Fibroblast of lung (primary cell): ENCODE measurements around the gene RAPH1. TPM values are rescaled to one million over a fixed set of nuclear protein-coding genes. Genes with fewer than 3 reads are reported as not detected.

Source experiments
- DNase-seq, 2 donors: peaks; one replicate each; pipeline versions ENCODE4 v3.0.0 to v3.0.0-alpha.2; 2010; ENCODE audit warnings: low read depth in 2 of 2
- H2AFZ ChIP-seq: 2 replicates; pipeline ENCODE4 v1.5.1; 2012; ENCODE audit warnings: low read length, control low read depth, inconsistent platforms
- H3K27ac ChIP-seq: 2 replicates; pipeline ENCODE4 v1.5.1; 2011; ENCODE audit warnings: low read length, control low read depth; ENCODE audit not compliant: insufficient read depth
- H3K27me3 ChIP-seq: 2 replicates; pipeline ENCODE4 v1.5.1; 2011; ENCODE audit warnings: mild to moderate bottlenecking, low read length; ENCODE audit not compliant: control insufficient read depth, insufficient read depth
- H3K36me3 ChIP-seq: 2 replicates; pipeline ENCODE4 v1.5.1; 2011; ENCODE audit warnings: low read length; ENCODE audit not compliant: control insufficient read depth, insufficient read depth
- H3K4me1 ChIP-seq: 2 replicates; pipeline ENCODE4 v1.5.1; 2011; ENCODE audit warnings: low read length; ENCODE audit not compliant: control insufficient read depth, insufficient read depth; ENCODE audit errors: extremely low read depth
- H3K4me2 ChIP-seq: 2 replicates; pipeline ENCODE4 v1.5.1; 2011; ENCODE audit warnings: low read length, control low read depth; ENCODE audit not compliant: insufficient read depth; ENCODE audit errors: extremely low read depth
- H3K4me3 ChIP-seq, 4 experiments: fragments of 200-600 bp in 1 of 4; sonication (generic) in 1 of 4; replicated peaks in 1 of 4; 2 replicates each; pipeline ENCODE4 v1.5.1; 2011 to 2016; ENCODE audit warnings: low read length in 4 of 4, low read depth in 3 of 4, mild to moderate bottlenecking in 3 of 4, control low read depth in 2 of 4, inconsistent platforms in 1 of 4, mixed read lengths in 1 of 4; ENCODE audit not compliant: insufficient read depth in 1 of 4; ENCODE audit errors: control extremely low read depth in 1 of 4
- H3K79me2 ChIP-seq: 2 replicates; pipeline ENCODE4 v1.5.1; 2012; ENCODE audit warnings: mild to moderate bottlenecking, low read length, inconsistent platforms; ENCODE audit not compliant: control insufficient read depth, insufficient read depth
- H3K9ac ChIP-seq: 2 replicates; pipeline ENCODE4 v1.5.1; 2011; ENCODE audit warnings: mild to moderate bottlenecking, low read length, control low read depth; ENCODE audit not compliant: insufficient read depth
- H3K9me3 ChIP-seq: 2 replicates; pipeline ENCODE4 v1.5.1; 2012; ENCODE audit warnings: low read depth, low read length; ENCODE audit not compliant: control insufficient read depth, insufficient read depth
- H4K20me1 ChIP-seq: 2 replicates; pipeline ENCODE4 v1.5.1; 2011; ENCODE audit warnings: low read length; ENCODE audit not compliant: control insufficient read depth, insufficient read depth; ENCODE audit errors: extremely low read depth
- EZH2 ChIP-seq: IDR thresholded peaks from 2 replicates; pipeline ENCODE4 v1.5.1; 2012; ENCODE audit warnings: low read length, control low read depth, mild to moderate bottlenecking; ENCODE audit errors: missing control alignments
- polyA minus RNA-seq: library from RNA; depleted of rRNA, polyadenylated mRNA; stranded (reverse); fragments of >200 nt; gene quantifications from 2 replicates; pipeline ENCODE4 v1.2.3, GENCODE V29; 2011; ENCODE audit warnings: low replicate concordance
- polyA plus RNA-seq, 2 donors: library from polyadenylated mRNA; depleted of rRNA in 1 of 2; stranded (reverse) in 1 of 2; unstranded in 1 of 2; fragments of >200 nt; gene quantifications; 2 replicates each; pipeline ENCODE4 v1.2.1, GENCODE V29; 2011 to 2012; ENCODE audit warnings: missing spikeins in 1 of 2
- total RNA-seq: library from RNA; depleted of rRNA; stranded (reverse); fragments of >200 nt; gene quantifications from 2 replicates; pipeline ENCODE4 v1.2.1, GENCODE V29; 2014
- TF ChIP-seq, protein P1 (sequence below), 2 donors: IDR thresholded peaks in 1 of 2; conservative IDR thresholded peaks in 1 of 2; 1 replicate in 1 of 2; 2 replicates in 1 of 2; pipeline ENCODE4 v1.5.1; 2011 to 2012; ENCODE audit warnings: low read length in 2 of 2, control low read depth in 1 of 2, inconsistent platforms in 1 of 2, low read depth in 1 of 2, mild to moderate bottlenecking in 1 of 2

Gene RAPH1, protein sequence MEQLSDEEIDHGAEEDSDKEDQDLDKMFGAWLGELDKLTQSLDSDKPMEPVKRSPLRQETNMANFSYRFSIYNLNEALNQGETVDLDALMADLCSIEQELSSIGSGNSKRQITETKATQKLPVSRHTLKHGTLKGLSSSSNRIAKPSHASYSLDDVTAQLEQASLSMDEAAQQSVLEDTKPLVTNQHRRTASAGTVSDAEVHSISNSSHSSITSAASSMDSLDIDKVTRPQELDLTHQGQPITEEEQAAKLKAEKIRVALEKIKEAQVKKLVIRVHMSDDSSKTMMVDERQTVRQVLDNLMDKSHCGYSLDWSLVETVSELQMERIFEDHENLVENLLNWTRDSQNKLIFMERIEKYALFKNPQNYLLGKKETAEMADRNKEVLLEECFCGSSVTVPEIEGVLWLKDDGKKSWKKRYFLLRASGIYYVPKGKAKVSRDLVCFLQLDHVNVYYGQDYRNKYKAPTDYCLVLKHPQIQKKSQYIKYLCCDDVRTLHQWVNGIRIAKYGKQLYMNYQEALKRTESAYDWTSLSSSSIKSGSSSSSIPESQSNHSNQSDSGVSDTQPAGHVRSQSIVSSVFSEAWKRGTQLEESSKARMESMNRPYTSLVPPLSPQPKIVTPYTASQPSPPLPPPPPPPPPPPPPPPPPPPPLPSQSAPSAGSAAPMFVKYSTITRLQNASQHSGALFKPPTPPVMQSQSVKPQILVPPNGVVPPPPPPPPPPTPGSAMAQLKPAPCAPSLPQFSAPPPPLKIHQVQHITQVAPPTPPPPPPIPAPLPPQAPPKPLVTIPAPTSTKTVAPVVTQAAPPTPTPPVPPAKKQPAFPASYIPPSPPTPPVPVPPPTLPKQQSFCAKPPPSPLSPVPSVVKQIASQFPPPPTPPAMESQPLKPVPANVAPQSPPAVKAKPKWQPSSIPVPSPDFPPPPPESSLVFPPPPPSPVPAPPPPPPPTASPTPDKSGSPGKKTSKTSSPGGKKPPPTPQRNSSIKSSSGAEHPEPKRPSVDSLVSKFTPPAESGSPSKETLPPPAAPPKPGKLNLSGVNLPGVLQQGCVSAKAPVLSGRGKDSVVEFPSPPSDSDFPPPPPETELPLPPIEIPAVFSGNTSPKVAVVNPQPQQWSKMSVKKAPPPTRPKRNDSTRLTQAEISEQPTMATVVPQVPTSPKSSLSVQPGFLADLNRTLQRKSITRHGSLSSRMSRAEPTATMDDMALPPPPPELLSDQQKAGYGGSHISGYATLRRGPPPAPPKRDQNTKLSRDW
- total RNA-seq (15.4 and 21.1 TPM in 2 replicates), polyA plus RNA-seq (9.0 and 14.1 TPM in 2 replicates), polyA minus RNA-seq (19.5 and 36.1 TPM in 2 replicates)
- 9.7 and 22.7 TPM in 2 replicates for polyA plus RNA-seq (2012)

DNA sequence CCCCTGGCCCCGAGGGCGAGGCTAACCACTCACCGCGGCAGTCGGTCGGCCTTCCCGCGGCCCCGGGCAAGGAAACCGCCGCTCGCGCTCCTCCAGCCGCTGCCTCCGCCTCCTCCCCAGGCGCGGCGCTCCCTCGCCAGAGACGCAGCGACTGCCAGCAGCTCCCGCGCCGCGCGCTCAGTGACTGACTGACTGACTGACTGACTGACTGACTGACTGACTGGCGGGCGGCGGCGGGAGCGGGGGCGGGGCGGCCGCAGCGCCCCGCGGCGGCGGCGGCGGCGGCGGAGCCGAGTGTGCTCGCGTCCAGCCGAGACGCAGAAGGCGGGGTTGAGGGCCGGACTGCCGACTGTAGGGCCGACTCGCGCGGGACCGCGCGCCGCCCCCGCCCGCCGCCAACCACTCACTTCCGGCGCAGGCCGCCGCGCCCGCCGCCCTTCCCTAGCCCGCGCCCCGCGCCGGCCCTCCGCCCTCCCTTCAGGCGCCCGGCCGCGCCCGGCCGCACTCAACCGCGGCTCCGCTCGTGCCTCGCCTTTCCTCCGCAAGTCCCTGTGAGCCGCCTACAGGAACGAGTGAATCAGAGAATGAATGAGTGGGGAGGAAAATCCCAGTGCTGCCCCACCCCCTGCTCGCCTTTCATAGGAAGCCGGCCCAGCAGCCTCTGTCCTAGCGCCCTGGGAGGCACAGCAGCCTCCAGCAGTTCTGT, at the start of gene RAPH1:
TSS of gene RAPH1 (minus strand) at position 224 of the 706 bp plus-strand sequence. CDS start 39,948 bp downstream, outside the sequence.
- Histone ChIP-seq H3K9me3 (no peaks in the 10 kb centered on the region), H3K27me3 (no peaks in the 10 kb centered on the region), H3K36me3 (no peaks in the 10 kb centered on the region), H3K4me2 (peak within 1 kb of the TSS; percentile 89), H3K27ac (peak within 1 kb of the TSS; percentile 93), H3K4me1 (no peaks in the 10 kb centered on the region), H3K9ac (peak within 1 kb of the TSS; percentile 93), H2AFZ (peak within 1 kb of the TSS; percentile 86), H4K20me1 (no peaks in the 10 kb centered on the region), H3K79me2 (peaks cover 42% of the 10 kb centered on the region), H3K4me3 (peak within 1 kb of the TSS; percentile 89 to 95 (median 92))
- peak; percentile 84 to 89 for DNase-seq
- TF ChIP-seq, protein P1, sequence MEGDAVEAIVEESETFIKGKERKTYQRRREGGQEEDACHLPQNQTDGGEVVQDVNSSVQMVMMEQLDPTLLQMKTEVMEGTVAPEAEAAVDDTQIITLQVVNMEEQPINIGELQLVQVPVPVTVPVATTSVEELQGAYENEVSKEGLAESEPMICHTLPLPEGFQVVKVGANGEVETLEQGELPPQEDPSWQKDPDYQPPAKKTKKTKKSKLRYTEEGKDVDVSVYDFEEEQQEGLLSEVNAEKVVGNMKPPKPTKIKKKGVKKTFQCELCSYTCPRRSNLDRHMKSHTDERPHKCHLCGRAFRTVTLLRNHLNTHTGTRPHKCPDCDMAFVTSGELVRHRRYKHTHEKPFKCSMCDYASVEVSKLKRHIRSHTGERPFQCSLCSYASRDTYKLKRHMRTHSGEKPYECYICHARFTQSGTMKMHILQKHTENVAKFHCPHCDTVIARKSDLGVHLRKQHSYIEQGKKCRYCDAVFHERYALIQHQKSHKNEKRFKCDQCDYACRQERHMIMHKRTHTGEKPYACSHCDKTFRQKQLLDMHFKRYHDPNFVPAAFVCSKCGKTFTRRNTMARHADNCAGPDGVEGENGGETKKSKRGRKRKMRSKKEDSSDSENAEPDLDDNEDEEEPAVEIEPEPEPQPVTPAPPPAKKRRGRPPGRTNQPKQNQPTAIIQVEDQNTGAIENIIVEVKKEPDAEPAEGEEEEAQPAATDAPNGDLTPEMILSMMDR (conservative IDR thresholded peaks at IDR 0.05 in 1 of 2, IDR thresholded peaks at IDR 0.05 in 1 of 2; ENCODE audit: low read depth in 1 of 2, low read length in 2 of 2): no peak
- no peak for TF ChIP-seq EZH2

DNA sequence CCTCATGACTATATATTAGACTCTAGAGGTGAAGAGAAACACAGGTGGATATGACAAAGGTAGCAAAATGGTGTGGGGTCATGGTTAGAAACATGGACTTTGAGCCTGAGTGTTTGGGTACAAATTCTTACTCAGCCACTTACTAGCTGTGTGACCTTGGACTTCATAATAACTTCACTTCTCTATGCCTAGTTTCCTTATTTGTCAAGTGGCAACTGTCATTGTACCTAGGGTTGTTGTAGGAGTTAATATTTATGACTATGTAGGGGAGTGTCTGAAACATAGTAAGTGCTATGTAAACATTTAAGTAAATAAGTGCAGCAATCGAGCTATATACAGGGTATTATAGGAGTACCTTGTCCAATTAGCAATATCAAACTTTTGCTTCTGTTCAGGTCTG, 49.7 kb upstream of the RAPH1 start:
- H3K4me2 ChIP-seq: no peak overlapping the region
- H4K20me1 ChIP-seq: no peaks in the 10 kb centered on the region
- no peak for DNase-seq
- no peak overlapping the region for H3K27ac ChIP-seq
- H2AFZ ChIP-seq: no peak overlapping the region
- H3K79me2 ChIP-seq: no peaks in the 10 kb centered on the region
- TF ChIP-seq, protein P1 (conservative IDR thresholded peaks at IDR 0.05 in 1 of 2, IDR thresholded peaks at IDR 0.05 in 1 of 2; ENCODE audit: low read depth in 1 of 2, low read length in 2 of 2): no peak
- no peak for TF ChIP-seq EZH2
- H3K4me1 ChIP-seq: peaks cover 2% of the 10 kb centered on the region
- no peak overlapping the region for H3K9ac ChIP-seq
- no peaks in the 10 kb centered on the region for H3K27me3 ChIP-seq
- H3K9me3 ChIP-seq: no peaks in the 10 kb centered on the region
- no peak overlapping the region for H3K4me3 ChIP-seq
- H3K36me3 ChIP-seq: no peaks in the 10 kb centered on the region
